Prostate gland (tissue), 2 donors: Measurements from ENCODE around the gene CCDC97. TPM values are rescaled to one million over a fixed set of nuclear protein-coding genes. Genes with fewer than 3 reads are reported as not detected.

Experiments used
- DNase-seq: peaks from one replicate; pipeline ENCODE4 v3.0.0-alpha.2; 2019; ENCODE audit warnings: low spot score
- H3K27ac ChIP-seq, 2 donors: fragments of 200-600 bp; sonication (generic); 2 replicates each; pipeline ENCODE4 v1.5.1; 2017 to 2019
- H3K27me3 ChIP-seq: fragments of 200-600 bp; sonication (generic); replicated peaks from 2 replicates; pipeline ENCODE4 v1.5.1; 2019; ENCODE audit not compliant: insufficient read depth
- H3K36me3 ChIP-seq, 2 donors: fragments of 200-600 bp; sonication (generic); 1 replicate in 1 of 2; 2 replicates in 1 of 2; pipeline versions ENCODE4 v1.5.1 to v1.8.1; 2017 to 2019
- H3K4me1 ChIP-seq: fragments of 200-600 bp; sonication (generic); replicated peaks from 2 replicates; pipeline ENCODE4 v1.5.1; 2019
- H3K4me3 ChIP-seq, 2 donors: fragments of 200-600 bp; sonication (generic); 2 replicates each; pipeline ENCODE4 v1.5.1; 2017 to 2019
- H3K9me3 ChIP-seq: fragments of 200-600 bp; sonication (generic); 2 replicates; pipeline ENCODE4 v1.5.1; 2017
- POLR2A ChIP-seq: fragments of 450-650 bp; IDR thresholded peaks from one replicate; pipeline ENCODE4 v1.6.1; 2016; ENCODE audit warnings: antibody characterized with exemption, mild to moderate bottlenecking
- POLR2AphosphoS5 ChIP-seq: sonication (generic); formaldehyde crosslinking; IDR thresholded peaks from one replicate; pipeline ENCODE4 v1.6.1; 2017; ENCODE audit warnings: antibody characterized with exemption
- WGBS: methylation state at CpG from one replicate; pipeline ENCODE4 v1.1.5; 2018; 5-methylcytosine and 5-hydroxymethylcytosine counted together
- intact Hi-C: fragments of 100-400 bp; cut with DNase I; formaldehyde crosslinking; loops from one replicate; pipeline ENCODE4 v1.14.2; 2022
- total RNA-seq, 2 donors: library from RNA; depleted of rRNA; stranded (reverse); fragments of >200 nt; gene quantifications; one replicate each; pipeline ENCODE4 v1.1.0, GENCODE V29; 2016
- TF ChIP-seq, protein P1 (sequence below), 4 experiments: fragments of 200-600 bp in 2 of 4; fragments of 450-650 bp in 2 of 4; sonication (generic) in 2 of 4; IDR thresholded peaks; 1 replicate in 3 of 4; 2 replicates in 1 of 4; pipeline ENCODE4 v1.5.1; 2016 to 2019; ENCODE audit warnings: antibody characterized with exemption in 4 of 4, mild to moderate bottlenecking in 2 of 4, moderate library complexity in 2 of 4

CCDC97 gene
- total RNA-seq, 2 donors from 2014 or later = 21.0 to 34.4 TPM

DNA sequence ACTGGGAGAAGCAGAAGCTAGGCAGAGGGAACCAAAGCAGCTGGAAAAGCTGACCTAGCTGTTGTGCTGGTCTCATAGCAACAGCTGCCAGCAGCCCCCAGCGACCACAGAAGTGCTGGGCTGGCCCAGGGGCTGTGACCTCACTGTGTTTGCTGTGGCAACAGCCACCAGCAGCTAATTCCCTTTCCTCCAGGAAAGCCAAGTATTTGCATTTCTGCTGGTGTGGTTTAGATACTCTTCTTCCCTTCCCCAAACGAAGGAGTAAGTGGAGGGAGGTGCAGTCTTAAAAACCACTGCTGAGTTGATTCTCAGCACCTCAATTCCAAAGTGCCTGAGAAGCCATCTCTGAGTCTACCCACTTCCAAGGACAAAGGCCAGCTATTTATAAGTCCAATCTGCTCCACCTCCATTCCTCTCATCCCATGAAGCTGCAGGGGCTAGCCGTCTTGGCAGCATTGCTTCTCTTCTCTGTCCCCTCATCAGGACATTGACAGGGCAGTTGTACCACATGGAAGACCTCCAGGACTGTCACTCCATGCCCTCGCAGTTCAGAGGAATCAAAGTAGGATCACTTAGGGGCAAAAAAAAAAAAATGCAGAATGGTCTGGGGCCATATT is 11.5 kb upstream of the CCDC97 start:
- intact Hi-C loops = no loop called here
- Histone ChIP-seq H3K27ac (peak overlapping the region; percentile 29 to 49), H3K4me3 (no peak overlapping the region), H3K36me3 (peaks cover 17 to 22% of the 10 kb centered on the region in 2 donors), H3K9me3 (no peaks in the 10 kb centered on the region), H3K27me3 (no peaks in the 10 kb centered on the region), H3K4me1 (peaks cover 6% of the 10 kb centered on the region)
- 27% methylated on average over 4 of the region's 4 CpGs for WGBS
- no peak for DNase-seq
- TF ChIP-seq POLR2AphosphoS5 (no peak), POLR2A (no peak)
- TF ChIP-seq, protein P1, sequence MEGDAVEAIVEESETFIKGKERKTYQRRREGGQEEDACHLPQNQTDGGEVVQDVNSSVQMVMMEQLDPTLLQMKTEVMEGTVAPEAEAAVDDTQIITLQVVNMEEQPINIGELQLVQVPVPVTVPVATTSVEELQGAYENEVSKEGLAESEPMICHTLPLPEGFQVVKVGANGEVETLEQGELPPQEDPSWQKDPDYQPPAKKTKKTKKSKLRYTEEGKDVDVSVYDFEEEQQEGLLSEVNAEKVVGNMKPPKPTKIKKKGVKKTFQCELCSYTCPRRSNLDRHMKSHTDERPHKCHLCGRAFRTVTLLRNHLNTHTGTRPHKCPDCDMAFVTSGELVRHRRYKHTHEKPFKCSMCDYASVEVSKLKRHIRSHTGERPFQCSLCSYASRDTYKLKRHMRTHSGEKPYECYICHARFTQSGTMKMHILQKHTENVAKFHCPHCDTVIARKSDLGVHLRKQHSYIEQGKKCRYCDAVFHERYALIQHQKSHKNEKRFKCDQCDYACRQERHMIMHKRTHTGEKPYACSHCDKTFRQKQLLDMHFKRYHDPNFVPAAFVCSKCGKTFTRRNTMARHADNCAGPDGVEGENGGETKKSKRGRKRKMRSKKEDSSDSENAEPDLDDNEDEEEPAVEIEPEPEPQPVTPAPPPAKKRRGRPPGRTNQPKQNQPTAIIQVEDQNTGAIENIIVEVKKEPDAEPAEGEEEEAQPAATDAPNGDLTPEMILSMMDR (IDR thresholded peaks at IDR 0.05) = no peak

DNA sequence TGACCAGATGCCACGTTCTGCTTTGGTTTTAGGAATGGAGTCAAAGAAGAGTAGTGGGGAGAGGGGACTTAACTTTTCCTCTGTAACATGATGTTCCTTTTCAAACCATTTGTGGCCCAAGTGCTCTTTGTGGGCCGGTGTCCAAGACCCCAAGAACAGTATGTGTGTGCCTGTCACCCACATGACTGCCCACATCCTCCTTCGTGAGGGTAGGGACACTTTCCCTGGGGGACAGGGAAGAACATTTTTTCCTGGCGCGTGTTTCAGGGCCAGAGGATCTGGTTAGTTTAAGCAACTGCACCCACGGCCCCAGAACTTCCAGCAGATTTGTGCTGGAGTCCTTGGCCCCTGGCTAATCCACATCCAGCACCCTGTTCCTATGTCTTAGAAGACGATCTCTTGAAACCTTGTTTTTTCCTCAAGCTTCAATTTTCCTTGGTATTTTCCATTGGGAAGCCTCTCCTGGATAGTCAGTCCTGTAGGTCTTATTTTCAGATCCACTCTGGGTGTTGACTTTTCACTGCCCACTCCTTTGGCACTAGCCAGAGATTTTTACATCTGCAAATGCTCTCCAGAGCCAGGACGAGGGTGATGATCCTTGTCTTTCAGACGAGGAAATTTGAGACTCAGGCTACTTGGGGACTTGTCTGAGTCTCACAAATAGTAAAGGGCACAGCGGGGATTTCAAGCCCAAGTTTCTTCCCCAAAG is 10.8 kb upstream of the CCDC97 start:
- TF ChIP-seq POLR2A (no peak), POLR2AphosphoS5 (no peak)
- TF ChIP-seq, protein P1 (IDR thresholded peaks at IDR 0.05) = no peak
- H3K4me1 ChIP-seq = peaks cover 6% of the 10 kb centered on the region
- WGBS = 52% methylated on average over 10 of the region's 10 CpGs

DNA sequence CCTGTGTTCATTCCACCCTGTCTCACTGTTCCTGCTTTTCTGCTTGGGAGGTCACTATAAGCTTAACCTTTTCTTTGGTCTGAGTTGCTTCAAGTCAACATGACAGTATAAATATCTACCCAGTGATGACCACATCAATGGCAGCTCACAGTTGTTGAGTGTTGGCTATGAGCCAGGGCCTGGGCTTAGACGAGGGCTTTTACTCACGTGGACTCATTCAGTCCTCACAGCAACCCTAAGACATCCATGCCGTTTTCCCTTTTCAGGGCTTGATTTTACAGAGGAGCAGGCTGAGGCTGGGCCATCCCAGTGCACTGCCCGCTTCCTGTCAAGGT is 10.2 kb upstream of the CCDC97 start:
- intact Hi-C loops = no loop called here
- Histone ChIP-seq H3K27me3 (no peaks in the 10 kb centered on the region), H3K9me3 (no peaks in the 10 kb centered on the region), H3K4me1 (peaks cover 6% of the 10 kb centered on the region), H3K27ac (peak overlapping the region; percentile 29 to 49), H3K36me3 (peaks cover 15 to 18% of the 10 kb centered on the region in 2 donors), H3K4me3 (no peak overlapping the region)
- TF ChIP-seq POLR2AphosphoS5 (no peak), POLR2A (no peak)
- TF ChIP-seq, protein P1 (IDR thresholded peaks at IDR 0.05) = no peak
- DNase-seq = no peak
- 37% methylated on average over 4 of the region's 4 CpGs for WGBS

More for the DNA sequence above, 10.8 kb upstream of the CCDC97 start:
- DNase-seq = no peak
- Histone ChIP-seq H3K27me3 (no peaks in the 10 kb centered on the region), H3K9me3 (no peaks in the 10 kb centered on the region), H3K36me3 (peaks cover 16 to 18% of the 10 kb centered on the region in 2 donors), H3K27ac (peak overlapping the region; percentile 29 to 49), H3K4me3 (no peak overlapping the region)
- intact Hi-C loops = no loop called here

DNA sequence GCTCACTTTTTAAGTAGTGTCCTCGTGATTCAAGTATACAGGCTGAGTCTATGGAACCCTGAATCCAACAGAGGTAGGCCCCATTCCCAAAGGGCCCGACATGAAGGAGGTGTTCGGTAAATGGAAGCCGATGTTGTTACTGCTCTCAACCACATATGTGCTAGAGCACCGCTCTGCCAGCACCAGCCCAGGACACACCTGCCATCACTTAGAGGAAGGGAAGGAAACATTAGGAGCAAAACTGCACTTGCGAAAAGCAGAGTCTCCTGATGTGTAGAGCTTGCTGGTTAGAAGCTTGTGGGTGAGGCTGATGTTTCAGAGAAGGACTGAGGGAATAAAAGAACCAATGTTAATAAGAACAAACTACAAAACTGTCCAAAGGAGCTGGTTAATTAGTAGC is 9.4 kb upstream of the CCDC97 start:
- Histone ChIP-seq H3K27ac (no peak overlapping the region), H3K4me3 (no peak overlapping the region), H3K4me1 (peaks cover 6% of the 10 kb centered on the region), H3K36me3 (peaks cover 14 to 21% of the 10 kb centered on the region in 2 donors), H3K27me3 (no peaks in the 10 kb centered on the region), H3K9me3 (no peaks in the 10 kb centered on the region)
- intact Hi-C loops = no loop called here
- 91% methylated on average over 6 of the region's 6 CpGs for WGBS
- no peak for TF ChIP-seq POLR2A
- TF ChIP-seq, protein P1 (IDR thresholded peaks at IDR 0.05) = no peak
- TF ChIP-seq POLR2AphosphoS5 = no peak
- DNase-seq = no peak
